Mucosa of descending colon (tissue), 3 donors: ENCODE data around the gene UFD1. TPM values are rescaled to one million over a fixed set of nuclear protein-coding genes. Genes with fewer than 3 reads are reported as not detected.
A peak's percentile ranks its signal among the peaks of the same experiment; 100 is the strongest.

Experiments used
- ATAC-seq: fragments of 200-7000 bp; cut with Tn5 transposase; one replicate; pipeline ENCODE4 v1.9.1; 2020; ENCODE audit warnings: mild to moderate bottlenecking, moderate library complexity
- DNase-seq, 3 donors: peaks; one replicate each; pipeline ENCODE4 v3.0.0-alpha.2; 2020
- H3K36me3 ChIP-seq: fragments of 200-600 bp; one replicate; pipeline ENCODE4 v1.8.0; 2021; ENCODE audit warnings: low read depth, mild to moderate bottlenecking
- H3K4me1 ChIP-seq: fragments of 200-600 bp; one replicate; pipeline ENCODE4 v1.8.0; 2021; ENCODE audit warnings: low read depth, mild to moderate bottlenecking
- H3K4me3 ChIP-seq: fragments of 200-600 bp; one replicate; pipeline ENCODE4 v1.8.0; 2021; ENCODE audit warnings: mild to moderate bottlenecking
- H3K9me3 ChIP-seq: fragments of 200-600 bp; one replicate; pipeline ENCODE4 v1.8.0; 2021; ENCODE audit warnings: mild to moderate bottlenecking
- CTCF ChIP-seq: fragments of 200-600 bp; IDR thresholded peaks from one replicate; pipeline ENCODE4 v1.8.0; 2022; ENCODE audit warnings: antibody characterized with exemption, mild to moderate bottlenecking
- intact Hi-C, 2 donors: fragments of 100-400 bp; cut with DNase I in 1 of 2; cut with micrococcal nuclease in 1 of 2; formaldehyde crosslinking; loops; one replicate each; pipeline versions ENCODE4 v1.11.0 to v1.11.1; 2022; cut with DNase I, micrococcal nuclease
- long read RNA-seq, 2 donors: library from polyadenylated mRNA; unstranded; transcript quantifications; one replicate each; pipeline ENCODE4 v2.0.0, GENCODE V29; 2019 to 2021
- total RNA-seq, 3 donors: library from RNA; stranded (reverse); fragmentation: NEBNext Ultra II Directional in 2 of 3; extraction: Animal tissue kit (Norgen Biotek cat#: 25700) in 2 of 3; gene quantifications; one replicate each; pipeline versions ENCODE4 v1.2.1 to v1.2.4, GENCODE V29; 2021 to 2023
- donor health status: DM: no; HTN: no; CAD: no; lungs with moderate emphysema.
- donor health status: DM: no; HTN: no; CAD: no.
- donor health status: DM: no; HTN: yes; CAD: no.

Gene UFD1
- total RNA-seq: 10 to 100 TPM; 48.5 to 71.0 (median 49.9) TPM
- long read RNA-seq, donor 1, full-length matches to known transcripts: 67 of 81 reads
- long read RNA-seq, donor 1, partial matches to known transcripts: 2 of 81 reads
- long read RNA-seq, donor 1, other reads (novel, unspliced or antisense): 12 of 81 reads
- long read RNA-seq, donor 2, transcript UFD1-201 (12 exons, 1,814 nt): major isoform, 59 of 72 reads
- long read RNA-seq, donor 2, partial matches to known transcripts: 1 of 72 reads
- long read RNA-seq, donor 2, other reads (novel, unspliced or antisense): 11 of 72 reads

- Histone ChIP-seq H3K4me1 (peaks cover 13% of the 10 kb centered on the region), H3K36me3 (no peaks in the 10 kb centered on the region), H3K4me3 (peak within 1 kb of the TSS; percentile 44), H3K9me3 (no peaks in the 10 kb centered on the region)
- ATAC-seq: peak; percentile 82
- peak; percentile 83 to 90 (median 89) for DNase-seq
- intact Hi-C loops: no loop called here
- TF ChIP-seq CTCF: no peak
Measured at GRCh38 chr22:19478901-19479354, at the start of gene UFD1. Gene UFD1, minus strand, starts transcription at chr22:19479193. Its CDS starts 108 bp downstream, at chr22:19479085.

GRCh38 chr22:19527861-19528417, 48.9 kb upstream of the UFD1 start:
- no peak overlapping the region for H3K4me3 ChIP-seq
- intact Hi-C loops: no loop called here
- no peaks in the 10 kb centered on the region for H3K9me3 ChIP-seq
- TF ChIP-seq CTCF: no peak
- ATAC-seq: no peak
- H3K36me3 ChIP-seq: no peaks in the 10 kb centered on the region
- no peak for DNase-seq
- H3K4me1 ChIP-seq: peaks cover 13% of the 10 kb centered on the region

- DNase-seq (no peak), ATAC-seq (no peak)
- TF ChIP-seq CTCF: no peak
- no peaks in the 10 kb centered on the region for H3K36me3 ChIP-seq
- peaks cover 14% of the 10 kb centered on the region for H3K4me1 ChIP-seq
- no peaks in the 10 kb centered on the region for H3K9me3 ChIP-seq
- no peak overlapping the region for H3K4me3 ChIP-seq
- intact Hi-C loops: no loop called here
Measured at GRCh38 chr22:19527321-19527721, 48.3 kb upstream of the UFD1 start.

- no peak for TF ChIP-seq CTCF
- ATAC-seq (no peak), DNase-seq (no peak)
- H3K9me3 ChIP-seq: no peaks in the 10 kb centered on the region
- H3K4me1 ChIP-seq: peaks cover 14% of the 10 kb centered on the region
- intact Hi-C loops: no loop called here
- H3K36me3 ChIP-seq: no peaks in the 10 kb centered on the region
- H3K4me3 ChIP-seq: no peak overlapping the region
Measured at GRCh38 chr22:19526702-19527111, 47.7 kb upstream of the UFD1 start.

- DNase-seq: no peak
- H3K4me1 ChIP-seq: peaks cover 14% of the 10 kb centered on the region
- intact Hi-C loops: no loop called here
- no peak for ATAC-seq
- no peak for TF ChIP-seq CTCF
- no peaks in the 10 kb centered on the region for H3K36me3 ChIP-seq
- H3K9me3 ChIP-seq: no peaks in the 10 kb centered on the region
- H3K4me3 ChIP-seq: no peak overlapping the region
Measured at GRCh38 chr22:19526076-19526701, 47.2 kb upstream of the UFD1 start.
